SKM-1 treated with dmso at 0.1 percent for 144 hours (cell line): Measurements from ENCODE around the gene UPF2.

Experiments
- DNase-seq: peaks from one replicate; lab custom pipeline; 2025; ENCODE audit not compliant: unreplicated experiment; lab: John Stamatoyannopoulos, UW

UPF2 gene

DNA sequence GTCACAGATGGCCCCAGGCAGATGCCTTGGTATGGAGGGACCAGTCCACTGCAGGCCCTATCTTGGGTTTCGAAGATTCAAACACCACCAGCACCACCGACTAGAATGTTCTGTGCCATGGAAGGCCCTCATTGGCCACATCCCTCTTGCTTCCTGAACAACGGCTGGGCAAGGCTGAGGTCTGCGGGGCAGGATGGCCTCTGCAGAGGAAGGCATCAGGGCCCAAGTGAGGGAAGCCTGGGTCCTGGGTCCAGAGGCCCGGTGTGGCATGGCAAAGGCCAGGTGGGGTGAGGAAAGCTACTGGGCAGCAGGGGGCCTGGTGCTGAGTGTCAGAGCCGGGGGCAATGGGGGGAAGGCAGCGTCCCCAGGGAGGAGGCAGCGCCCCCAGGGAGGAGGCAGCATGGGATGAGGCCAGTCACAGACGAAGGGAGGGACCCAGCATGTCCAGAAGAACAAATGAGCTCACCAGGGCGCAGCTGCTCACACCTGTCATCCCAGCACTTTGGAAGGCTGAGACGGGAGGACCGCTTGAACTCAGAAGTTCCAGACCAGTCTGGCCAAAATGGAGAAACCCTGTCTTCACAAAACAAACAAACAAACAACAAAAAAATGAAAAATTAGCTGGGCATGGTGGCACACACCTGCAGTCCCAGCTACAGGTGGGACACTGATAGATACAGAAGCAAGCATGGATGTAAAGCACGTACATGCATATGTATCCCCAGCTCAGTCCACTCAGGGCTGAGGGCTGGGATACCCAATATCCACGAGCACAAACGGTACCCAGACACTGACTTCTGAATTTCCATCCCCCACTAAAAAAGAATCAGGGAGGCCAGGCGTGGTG, 155.0 kb downstream of the UPF2 start:
- DNase-seq = no peak

DNA sequence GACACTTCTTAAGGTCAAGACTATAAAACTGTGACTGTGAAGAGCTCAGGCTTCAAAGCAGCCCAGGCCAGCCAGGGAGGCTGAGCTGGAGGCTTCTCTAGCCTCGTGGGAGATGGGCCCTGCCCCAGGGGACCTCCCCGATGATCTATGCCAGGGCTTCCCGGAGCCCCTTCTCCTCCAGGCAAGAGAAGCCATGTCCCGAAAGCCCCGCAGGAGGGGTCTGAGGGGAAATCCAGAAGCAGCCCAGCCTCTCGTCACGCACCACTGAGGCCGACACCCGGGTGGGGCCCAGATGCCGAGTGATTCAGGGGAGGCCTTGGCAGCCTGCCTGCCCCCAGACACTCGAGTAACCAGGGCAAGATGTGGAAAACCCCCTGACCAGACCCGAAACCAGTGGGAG, 155.8 kb downstream of the UPF2 start:
- DNase-seq = no peak

DNA sequence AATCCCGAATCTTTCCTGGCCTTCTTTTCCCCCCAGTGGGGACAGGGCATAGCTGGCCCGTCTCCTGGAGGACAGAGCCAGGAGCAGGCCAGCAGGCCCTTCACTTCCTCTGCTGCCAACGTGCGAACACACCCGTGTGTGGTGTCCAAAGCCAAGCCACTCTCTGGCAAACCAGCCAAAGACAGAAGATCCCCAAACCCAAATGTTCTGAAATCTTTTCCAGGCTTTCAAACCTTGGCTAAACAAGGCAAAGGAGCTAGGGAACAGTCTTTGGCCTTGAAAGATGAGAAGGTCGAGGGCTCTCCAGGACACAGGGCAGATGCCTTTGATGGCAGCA, 156.5 kb downstream of the UPF2 start:
- no peak for DNase-seq

DNA sequence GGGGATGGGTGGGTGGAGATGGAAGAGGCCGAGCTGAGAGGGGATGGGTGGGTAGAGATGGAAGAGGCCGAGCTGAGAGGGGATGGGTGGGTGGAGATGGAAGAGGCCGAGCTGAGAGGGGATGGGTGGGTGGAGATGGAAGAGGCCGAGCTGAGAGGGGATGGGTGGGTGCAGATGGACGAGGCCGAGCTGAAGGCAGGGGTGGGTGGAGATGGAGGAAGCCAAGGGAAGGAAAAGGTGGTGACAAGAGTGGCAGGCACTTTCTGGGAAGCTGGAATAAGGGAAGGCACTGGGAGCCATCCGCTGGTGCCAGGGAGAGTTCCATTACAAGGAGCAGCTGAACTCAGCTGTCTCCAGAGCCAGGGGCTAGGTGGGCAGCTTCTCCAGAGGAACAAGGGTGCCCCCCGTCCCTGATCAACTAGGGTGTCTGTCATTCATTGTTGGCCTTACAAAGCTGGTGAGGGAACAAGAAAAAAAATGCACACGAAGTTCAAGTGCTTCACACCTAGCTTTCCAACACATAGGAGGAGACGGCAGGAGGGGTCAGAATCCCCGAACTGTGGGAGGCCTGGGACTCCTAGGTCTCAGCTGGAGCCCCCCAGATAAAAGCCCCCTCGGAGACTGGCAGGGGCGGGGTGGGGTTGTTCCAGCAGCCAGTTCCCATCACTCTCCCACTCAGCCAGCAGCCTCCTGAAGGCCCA, 157.0 kb downstream of the UPF2 start:
- no peak for DNase-seq

DNA sequence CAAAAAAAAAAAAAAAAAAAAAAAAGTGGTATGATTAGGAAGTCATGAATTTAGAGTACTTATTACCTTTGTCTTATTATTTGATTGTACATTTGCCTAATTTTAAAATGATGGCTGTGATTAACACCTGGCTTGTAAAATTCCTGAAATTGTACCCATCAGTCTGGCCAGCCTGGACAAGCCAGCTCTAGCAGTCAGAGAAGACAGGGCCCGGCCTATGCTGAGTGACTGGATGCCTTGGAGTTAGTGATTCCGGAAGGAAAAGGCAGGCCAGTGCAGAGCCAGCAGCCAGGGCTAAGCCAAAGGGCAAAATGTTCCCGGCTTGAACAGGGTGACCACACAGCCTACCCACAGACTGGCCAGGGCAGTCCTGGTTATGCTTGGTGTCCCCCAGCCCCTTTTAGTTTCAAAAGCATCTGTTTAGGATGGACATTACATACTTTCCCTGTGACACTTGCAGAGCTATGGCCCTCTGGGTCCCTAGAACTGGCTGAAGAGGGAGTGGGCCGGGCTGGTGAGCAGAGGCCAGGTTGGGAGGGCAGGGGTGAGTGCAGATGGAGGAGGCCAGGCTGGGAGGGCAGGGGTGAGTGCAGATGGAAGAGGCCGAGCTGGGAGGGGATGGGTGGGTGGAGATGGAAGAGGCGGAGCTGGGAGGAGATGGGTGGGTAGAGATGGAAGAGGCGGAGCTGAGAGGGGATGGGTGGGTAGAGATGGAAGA, 157.7 kb downstream of the UPF2 start:
- no peak for DNase-seq

DNA sequence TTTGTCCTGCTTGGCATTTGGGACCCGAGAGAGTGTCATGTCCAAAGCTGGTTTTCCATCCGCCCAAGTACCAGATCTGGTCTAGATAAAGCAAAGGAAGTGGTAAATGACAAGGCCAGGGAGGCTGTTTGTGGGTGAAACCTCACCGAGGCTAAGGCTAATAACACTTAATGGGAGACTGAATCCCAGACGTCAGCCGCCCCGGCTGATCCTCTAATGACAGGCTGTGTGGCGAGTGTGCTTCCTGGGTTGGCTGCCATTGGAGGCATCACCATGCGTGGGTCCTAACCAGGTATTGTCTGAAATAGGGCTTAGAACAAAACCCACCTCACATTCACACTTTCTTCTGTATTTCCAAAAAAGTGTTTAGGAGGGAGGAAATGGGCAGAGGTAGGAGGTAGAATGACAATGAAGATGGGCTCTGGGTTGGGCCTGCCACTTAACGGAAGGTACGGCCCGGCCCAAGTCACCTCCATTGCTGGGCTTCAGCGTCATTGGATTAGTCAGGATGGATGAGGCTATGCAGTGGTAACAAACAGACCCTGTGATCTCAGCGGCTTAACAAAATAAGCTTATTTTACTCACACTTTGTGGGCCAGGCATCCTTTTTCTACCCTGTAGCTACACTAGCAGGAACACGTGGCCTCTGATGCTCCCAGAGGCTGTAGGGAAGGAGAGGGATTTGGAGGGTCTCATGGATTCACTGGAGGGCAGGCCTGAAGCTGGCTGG, 159.8 kb downstream of the UPF2 start:
- DNase-seq = no peak

DNA sequence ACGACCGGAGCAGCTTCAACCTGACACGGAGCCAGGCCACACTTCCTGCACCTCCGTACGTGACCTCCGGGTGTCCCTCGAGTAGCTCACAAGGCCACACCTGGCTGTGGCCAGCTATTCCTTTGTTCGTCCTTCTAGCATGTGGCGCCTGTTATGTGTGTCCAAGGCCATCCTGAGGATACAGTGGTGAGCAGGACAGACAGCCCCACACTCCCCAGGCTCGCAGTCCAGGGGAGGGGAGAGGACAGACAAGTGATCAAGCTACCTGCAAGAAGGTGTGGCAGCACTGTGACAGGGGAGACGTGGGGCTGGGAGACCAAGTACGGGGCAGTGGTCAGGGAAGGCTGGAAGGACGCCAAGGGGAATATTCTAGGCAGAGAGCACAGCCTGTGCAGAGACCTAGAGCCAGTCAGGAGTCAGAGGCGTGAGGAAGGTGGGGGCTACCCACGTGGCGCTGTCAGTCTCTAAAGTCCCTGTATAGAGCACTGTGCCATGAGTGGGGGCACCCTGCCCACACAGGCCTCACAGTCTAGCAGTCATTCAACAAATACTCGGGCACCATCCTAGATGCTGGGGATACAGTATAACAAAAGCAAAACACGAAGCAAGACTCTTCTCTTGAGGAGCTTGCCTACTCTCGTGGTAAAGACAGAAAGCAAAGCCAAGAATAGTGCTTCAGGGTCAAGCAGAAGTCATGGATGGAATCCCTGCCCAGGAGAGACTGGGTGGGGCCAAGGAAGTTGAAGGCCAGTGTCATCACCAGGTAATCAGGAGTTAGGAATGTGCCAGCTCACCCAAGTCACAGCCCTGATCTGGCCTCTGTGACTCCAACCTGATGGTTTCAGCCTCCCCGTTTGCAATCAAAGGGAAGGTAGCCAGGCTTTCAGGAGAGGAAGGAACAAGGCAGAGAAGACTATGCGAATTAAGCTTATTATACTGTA, 160.9 kb downstream of the UPF2 start:
- no peak for DNase-seq

DNA sequence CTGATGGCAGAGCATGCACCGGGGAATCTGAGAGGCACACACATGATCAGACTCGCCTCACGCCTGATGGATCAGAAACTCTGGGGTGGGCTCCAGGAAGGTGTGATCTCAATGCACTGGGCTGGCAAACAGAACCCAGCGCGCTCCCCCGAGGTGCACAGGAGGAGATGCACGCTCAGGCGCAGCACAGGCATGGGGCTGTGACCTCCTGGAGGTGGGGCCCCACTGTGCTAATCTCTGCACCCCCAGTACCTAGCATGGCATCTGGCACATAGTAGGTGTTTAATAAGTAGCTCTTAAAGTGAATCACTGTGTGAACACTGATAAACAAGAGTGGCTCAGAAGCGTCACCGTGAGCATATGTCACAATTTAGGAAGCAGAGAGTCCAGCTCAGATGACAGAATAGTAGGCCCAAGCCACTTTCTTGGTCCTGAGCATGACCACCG, 161.6 kb downstream of the UPF2 start:
- no peak for DNase-seq

DNA sequence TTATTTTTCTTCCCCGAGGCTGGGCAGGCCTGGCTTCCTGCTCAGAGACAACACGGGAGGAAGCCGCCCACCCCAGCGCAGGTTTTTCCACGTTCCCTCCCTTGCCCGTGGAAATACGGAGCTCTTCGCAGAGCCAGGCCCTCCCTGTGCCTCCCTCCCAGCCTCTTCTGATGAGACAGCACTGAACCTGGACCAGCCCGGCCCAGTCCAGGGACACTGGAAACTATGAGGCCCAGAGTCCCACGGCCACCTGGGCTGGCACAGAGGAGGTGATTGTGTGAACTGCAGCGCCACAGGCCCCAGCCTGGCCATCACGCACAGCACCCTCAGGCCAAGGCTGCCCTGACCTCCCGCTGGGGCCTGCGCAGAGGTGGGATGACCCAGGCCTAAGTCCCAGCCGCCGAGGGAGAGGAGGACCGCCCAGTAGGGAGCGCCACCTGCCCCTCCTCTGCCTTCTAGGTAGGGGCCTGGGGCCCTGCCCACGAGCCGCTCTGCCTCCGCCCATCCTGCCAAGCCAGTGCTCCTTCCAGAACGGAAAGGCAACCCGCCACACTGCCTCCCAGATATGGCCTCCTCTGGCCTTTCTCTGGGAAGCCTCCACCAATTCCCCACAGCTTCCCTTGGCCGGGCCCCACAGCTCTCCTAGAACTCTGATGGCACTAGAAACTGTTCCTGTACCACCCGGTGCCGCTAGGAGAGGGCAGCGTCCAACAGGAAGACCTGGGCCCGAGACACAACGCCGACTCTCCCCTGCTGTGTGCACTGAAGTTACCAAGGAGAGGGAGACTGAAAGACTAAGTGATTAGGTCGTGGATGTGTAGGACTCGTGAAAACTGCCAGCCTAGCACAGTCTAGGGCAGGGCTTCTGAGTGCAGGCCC, 162.2 kb downstream of the UPF2 start:
- no peak for DNase-seq

DNA sequence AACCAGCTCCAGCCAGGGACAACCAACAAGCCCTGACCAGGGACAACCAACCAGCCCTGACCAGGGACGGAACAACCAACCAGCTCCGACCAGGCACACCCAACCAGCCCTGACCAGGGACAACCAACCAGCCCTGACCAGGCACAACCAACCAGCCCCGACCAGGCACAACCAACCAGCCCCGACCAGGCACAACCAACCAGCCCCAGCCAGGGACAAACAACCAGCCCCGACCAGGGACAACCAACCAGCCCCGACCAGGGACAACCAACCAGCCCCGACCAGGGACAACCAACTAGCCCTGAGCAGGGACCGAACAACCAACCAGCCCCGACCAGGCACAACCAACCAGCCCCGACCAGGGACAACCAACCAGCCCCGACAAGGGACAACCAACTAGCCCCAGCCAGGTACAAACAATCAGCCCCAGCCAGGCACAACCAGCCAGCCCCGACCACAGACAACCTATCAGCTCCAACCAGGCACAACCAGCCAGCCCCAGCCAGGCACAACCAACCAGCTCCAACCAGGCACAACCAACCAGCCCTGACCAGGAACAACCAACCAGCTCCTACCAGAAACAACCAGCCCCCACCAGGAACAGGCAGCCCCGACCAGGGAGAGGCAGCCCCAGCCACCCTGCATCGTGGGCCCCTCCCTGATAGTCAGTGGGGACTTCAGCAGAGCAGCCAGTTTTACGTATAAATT, 163.1 kb downstream of the UPF2 start:
- DNase-seq = no peak

DNA sequence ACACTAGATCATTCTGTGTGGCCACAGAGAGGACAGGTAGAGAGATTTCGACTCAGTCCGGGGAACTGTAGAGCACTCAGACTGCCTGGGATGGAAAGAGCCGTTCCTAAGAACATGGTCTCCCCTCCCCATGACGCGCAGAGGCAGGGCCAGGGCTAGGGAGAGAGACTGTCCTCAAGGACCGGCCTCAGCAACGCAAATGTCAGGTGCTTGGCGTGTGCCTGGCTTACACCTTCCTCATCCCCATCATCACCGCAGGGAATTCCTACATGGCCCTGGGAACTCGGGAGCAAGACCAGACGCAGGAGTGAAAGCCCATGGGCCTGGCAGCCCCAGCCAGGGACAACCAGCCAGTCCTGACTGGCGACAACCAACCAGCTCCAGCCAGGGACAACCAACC, 163.8 kb downstream of the UPF2 start:
- DNase-seq = no peak

DNA sequence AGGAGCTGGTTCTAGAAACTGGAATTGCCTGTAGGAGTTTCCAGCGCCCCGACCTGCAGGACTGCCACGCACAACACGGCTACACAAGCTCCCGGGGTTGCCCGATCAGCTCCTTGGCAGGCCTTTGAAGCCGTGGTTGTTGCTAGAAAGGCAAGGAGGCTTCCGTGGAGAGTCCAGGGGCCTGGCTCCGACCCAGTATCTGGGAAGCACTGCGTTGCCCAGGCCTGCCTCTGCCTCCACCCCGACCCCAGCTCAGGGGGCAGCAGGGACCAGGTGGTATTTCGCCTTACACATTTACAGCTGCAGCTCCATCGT, 165.1 kb downstream of the UPF2 start:
- no peak for DNase-seq

DNA sequence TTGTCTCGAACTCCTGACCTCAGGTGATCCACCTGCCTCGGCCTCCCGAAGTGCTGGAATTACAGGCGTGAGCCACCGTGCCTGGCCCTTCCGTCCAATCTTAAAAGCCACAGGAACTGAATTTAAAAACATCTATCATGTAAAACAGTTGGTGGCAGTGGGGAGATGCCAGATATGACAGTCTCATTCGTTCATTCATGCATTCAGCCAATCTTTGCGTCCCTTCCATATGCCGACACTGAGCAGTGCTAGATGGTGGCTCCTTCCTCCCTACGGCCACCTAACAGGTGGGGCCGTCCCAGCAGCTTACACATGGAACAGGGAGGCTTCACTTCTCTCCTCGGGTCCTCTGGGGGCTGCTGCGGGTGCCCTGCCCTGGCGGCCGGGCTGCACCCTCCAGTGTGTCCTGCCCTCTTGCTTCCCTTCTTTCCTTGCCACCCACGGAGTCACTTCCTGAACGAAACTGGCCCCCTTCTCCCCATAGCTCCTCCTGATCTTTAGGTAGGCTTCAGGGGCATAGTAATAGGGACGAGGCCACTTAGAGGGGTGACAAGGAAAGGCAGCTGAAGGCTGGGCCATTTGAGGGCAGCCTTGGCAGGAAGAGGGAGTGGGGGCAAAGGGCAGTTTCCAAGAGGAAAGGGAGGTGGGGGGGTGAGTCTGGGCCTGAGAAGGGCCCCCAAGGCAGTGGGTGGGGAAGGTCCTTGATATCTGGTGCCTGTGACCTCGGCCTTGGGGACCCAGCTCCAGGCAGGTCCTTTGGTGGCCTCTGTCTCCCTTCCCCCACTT, 165.6 kb downstream of the UPF2 start:
- DNase-seq = no peak

DNA sequence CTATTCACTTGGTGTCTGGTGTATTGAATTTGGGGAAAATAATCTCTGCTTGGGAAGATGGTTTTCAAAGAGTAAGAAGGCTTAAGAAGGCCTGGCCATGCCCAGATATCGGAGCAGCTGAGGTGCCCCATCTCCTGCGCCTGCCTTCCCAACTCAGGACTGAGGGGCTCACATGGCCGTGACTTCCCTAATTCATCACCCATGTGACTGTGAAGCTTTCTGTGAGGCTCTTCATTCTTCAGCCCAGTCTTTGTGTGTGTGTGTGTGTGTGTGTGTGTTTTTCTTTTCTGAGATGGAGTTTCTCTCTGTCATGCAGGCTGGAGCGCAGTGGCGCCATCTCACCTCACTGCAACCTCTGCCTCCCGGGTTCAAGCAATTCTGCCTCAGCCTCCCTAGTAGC, 166.3 kb downstream of the UPF2 start:
- DNase-seq = no peak

DNA sequence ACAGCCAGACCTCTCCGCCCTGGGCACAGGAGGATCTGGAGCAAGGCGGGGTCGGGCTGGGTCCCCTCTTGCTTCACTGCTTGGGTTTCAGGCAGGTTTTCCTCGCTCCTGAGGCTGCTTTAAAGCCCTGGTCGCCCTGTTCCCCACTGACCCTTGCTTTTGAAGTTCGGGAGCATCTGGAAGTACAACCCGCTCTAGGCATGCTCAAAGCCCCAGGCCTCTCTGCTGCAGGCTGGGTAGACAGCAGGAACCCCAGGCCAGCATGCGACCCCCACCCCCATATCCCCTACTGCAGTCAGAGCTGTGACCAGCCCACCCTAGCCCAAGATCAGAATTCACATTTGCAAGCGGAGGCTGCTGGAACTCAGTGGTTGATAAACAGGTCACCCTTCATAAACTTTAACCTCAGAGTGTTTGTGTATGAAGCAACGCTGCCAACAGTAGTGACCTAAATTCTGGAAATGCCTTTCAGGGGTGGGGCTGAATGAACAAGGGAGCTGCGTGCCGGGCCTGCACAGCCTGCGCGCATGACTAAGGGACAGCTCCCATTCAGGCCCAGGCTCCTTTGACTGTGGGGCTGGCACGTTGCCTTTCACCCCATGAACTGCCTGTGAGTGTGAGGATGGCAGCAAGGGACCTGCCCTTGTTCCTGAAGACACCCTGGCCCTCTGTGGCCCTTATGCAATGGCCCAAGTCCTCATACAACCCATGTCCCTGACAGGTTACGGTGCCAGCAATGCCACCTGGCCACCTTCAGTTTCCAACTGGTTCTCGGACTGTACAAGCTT, 166.9 kb downstream of the UPF2 start:
- DNase-seq = no peak

DNA sequence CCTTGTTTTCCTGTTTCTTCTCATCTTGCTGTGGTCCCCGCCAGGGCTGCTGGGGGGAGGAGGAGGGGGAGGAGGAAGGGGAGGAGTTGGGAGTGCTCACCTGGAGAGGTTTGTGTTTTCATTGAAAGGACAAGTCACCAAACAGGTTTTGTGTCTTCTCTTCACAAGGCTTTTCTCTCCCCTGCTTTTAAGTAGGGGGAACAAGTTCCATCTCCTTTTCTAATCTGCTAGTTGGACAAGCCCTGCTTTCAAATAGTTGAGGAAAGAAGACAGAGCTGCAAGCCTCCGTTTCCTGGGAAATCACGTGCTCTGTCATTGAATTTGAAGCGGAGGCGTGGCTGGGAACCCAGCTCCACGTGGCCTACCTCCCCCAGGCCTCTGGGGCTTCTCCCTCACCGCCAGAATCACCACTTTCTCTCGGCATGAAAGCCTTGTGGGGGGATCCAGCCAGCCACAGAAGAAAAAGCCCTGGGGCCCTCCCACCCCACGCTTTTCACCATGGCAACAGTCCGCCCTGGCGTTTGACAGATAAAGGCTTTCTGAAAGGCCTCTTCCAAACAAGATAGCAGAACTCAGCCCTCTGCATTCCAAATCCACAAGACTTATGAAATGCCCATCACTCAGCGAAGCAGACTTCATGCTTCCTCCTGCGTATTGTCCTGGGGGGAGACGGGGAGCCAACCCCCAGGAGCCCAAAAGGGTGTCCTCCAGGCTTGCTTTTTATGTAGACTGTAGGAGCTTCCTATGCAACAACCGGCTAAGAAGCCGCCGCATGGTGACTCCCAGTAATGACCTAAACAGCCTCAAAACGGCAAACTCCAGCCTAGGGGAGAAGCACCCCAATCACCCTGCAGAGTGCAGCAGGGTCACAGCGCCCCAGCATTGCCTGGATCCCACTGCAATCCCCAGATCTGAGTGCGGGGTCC, 167.8 kb downstream of the UPF2 start:
- no peak for DNase-seq
